HEK293 (cell line): ENCODE data around the gene PKP2.

Source experiments
- CTCF ChIP-seq: fragments of 450-650 bp; formaldehyde crosslinking; IDR thresholded peaks from 2 replicates; pipeline ENCODE4 v1.5.1; 2016; ENCODE audit warnings: missing biosample characterization, missing genetic modification characterization
- ZBTB8A ChIP-seq: fragments of 450-650 bp; formaldehyde crosslinking; IDR thresholded peaks from 2 replicates; pipeline ENCODE4 v1.5.1; 2016; ENCODE audit warnings: missing biosample characterization, missing genetic modification characterization
- ZNF704 ChIP-seq: fragments of 450-650 bp; formaldehyde crosslinking; IDR thresholded peaks from 2 replicates; pipeline ENCODE4 v1.5.1; 2016; ENCODE audit warnings: missing biosample characterization, missing genetic modification characterization

- TF ChIP-seq ZBTB8A (tag by site-specific recombination) = no peak
- TF ChIP-seq CTCF (tag by site-specific recombination) = no peak
- no peak for TF ChIP-seq ZNF704
These were observed 118.8 kb downstream of the PKP2 start for GRCh38 chr12:32777691-32778175.
